ENCODE measurements around the gene ZBTB9.

ZBTB9 gene

DNA sequence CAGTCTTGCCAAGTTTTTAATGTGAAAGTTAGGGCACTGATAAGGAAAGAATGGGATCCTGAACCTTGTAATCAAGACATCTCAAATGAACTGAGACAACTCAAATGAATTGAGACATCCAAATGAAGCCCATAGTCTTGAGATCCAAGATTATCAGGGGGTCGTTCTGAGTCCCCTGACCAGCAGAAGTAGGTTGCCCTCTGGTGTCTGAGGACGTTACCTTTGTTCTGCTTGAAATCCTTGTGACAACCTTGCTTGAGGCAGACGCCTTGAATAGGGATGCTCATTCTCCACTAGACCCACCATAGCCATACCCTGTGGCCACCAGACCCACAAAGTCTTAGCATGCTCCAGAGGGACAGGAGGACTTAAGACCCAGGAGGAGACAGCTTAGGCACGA is 37.7 kb downstream of the ZBTB9 start:
- no peaks in the 10 kb centered on the region for H3K79me2 ChIP-seq (ENCODE audit: insufficient read depth, low read length)
- no peaks in the 10 kb centered on the region for H3K4me1 ChIP-seq (ENCODE audit: insufficient read depth, low read length, severe bottlenecking)
- H3K36me3 ChIP-seq (ENCODE audit: insufficient read depth, low read length) = no peaks in the 10 kb centered on the region
- H3F3A ChIP-seq (ENCODE audit: insufficient read depth, low read length) = no peaks in the 10 kb centered on the region
- H3K27ac ChIP-seq (ENCODE audit: low read depth, low read length, poor library complexity, severe bottlenecking) = no peak overlapping the region
- H4K20me1 ChIP-seq (ENCODE audit: insufficient read depth, low read length) = no peaks in the 10 kb centered on the region
- no peak overlapping the region for H2AFZ ChIP-seq (ENCODE audit: low read length)
- H3K9me3 ChIP-seq (ENCODE audit: low read length) = no peaks in the 10 kb centered on the region
- TF ChIP-seq CTCF (IDR thresholded peaks at IDR 0.05; ENCODE audit: low read length) (peak; percentile 44; the same call in 1 of the 2 replicates), EZH2 (IDR thresholded peaks at IDR 0.05; ENCODE audit: borderline replicate concordance, low read length) (no peak)
- H3K27me3 ChIP-seq (ENCODE audit: insufficient read depth, low read length) = no peaks in the 10 kb centered on the region
- H3K4me2 ChIP-seq (ENCODE audit: low read length) = no peak overlapping the region
- H3K9me2 ChIP-seq (ENCODE audit: low read depth, low read length) = no peaks in the 10 kb centered on the region
- no peak overlapping the region for H3K4me3 ChIP-seq (ENCODE audit: low read depth, low read length, poor library complexity, severe bottlenecking)
- H3K9ac ChIP-seq (ENCODE audit: low read length) = no peak overlapping the region

- Histone ChIP-seq H3K36me3 (ENCODE audit: insufficient read depth, low read length) (no peaks in the 10 kb centered on the region), H3K79me2 (ENCODE audit: insufficient read depth, low read length) (no peaks in the 10 kb centered on the region), H3K27me3 (ENCODE audit: insufficient read depth, low read length) (no peaks in the 10 kb centered on the region), H3F3A (ENCODE audit: insufficient read depth, low read length) (no peaks in the 10 kb centered on the region), H3K4me2 (ENCODE audit: low read length) (no peak overlapping the region), H3K9me3 (ENCODE audit: low read length) (no peaks in the 10 kb centered on the region), H3K4me1 (ENCODE audit: insufficient read depth, low read length, severe bottlenecking) (no peaks in the 10 kb centered on the region), H3K4me3 (ENCODE audit: low read depth, low read length, poor library complexity, severe bottlenecking) (no peak overlapping the region), H3K9me2 (ENCODE audit: low read depth, low read length) (no peaks in the 10 kb centered on the region), H3K27ac (ENCODE audit: low read depth, low read length, poor library complexity, severe bottlenecking) (no peak overlapping the region), H2AFZ (ENCODE audit: low read length) (no peak overlapping the region), H4K20me1 (ENCODE audit: insufficient read depth, low read length) (no peaks in the 10 kb centered on the region), H3K9ac (ENCODE audit: low read length) (no peak overlapping the region)
- TF ChIP-seq EZH2 (IDR thresholded peaks at IDR 0.05; ENCODE audit: borderline replicate concordance, low read length) = no peak
- no peak for TF ChIP-seq CTCF (IDR thresholded peaks at IDR 0.05; ENCODE audit: low read length)
These were observed 42.8 kb downstream of the ZBTB9 start for GRCh38 chr6:33497157-33497556.

DNA sequence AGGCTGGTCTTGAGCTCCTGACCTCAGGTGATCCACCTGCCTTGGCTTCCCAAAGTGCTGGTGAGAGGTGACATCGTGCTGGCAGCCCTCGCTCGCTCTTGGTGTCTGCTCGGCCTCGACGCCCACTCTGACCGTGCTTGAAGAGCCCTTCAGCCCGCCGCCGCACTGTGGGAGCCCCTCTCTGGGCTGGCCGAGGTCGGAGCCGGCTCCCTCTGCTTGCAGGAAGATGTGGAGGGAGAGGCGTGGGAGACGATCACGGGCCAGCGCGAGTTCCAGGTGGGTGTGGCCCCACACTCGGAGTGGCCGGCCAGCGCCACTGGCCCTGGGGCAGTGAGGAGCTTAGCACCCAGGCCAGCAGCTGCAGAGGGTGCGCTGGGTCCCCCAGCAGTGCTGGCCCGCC is 48.1 kb downstream of the ZBTB9 start:
- H3K27me3 ChIP-seq (ENCODE audit: insufficient read depth, low read length) = no peaks in the 10 kb centered on the region; the same call in 1 of the 2 replicates
- no peaks in the 10 kb centered on the region for H3K9me3 ChIP-seq (ENCODE audit: low read length)
- no peaks in the 10 kb centered on the region for H3K36me3 ChIP-seq (ENCODE audit: insufficient read depth, low read length)
- TF ChIP-seq CTCF (IDR thresholded peaks at IDR 0.05; ENCODE audit: low read length) = no peak
- TF ChIP-seq EZH2 (IDR thresholded peaks at IDR 0.05; ENCODE audit: borderline replicate concordance, low read length) = no peak
- H3K4me3 ChIP-seq (ENCODE audit: low read depth, low read length, poor library complexity, severe bottlenecking) = no peak overlapping the region
- no peak overlapping the region for H2AFZ ChIP-seq (ENCODE audit: low read length)
- H3F3A ChIP-seq (ENCODE audit: insufficient read depth, low read length) = no peaks in the 10 kb centered on the region
- no peak overlapping the region for H3K9ac ChIP-seq (ENCODE audit: low read length)
- H3K4me2 ChIP-seq (ENCODE audit: low read length) = no peak overlapping the region
- H3K9me2 ChIP-seq (ENCODE audit: low read depth, low read length) = no peaks in the 10 kb centered on the region
- no peak overlapping the region for H3K27ac ChIP-seq (ENCODE audit: low read depth, low read length, poor library complexity, severe bottlenecking)
- no peaks in the 10 kb centered on the region for H3K79me2 ChIP-seq (ENCODE audit: insufficient read depth, low read length)
- H4K20me1 ChIP-seq (ENCODE audit: insufficient read depth, low read length) = no peaks in the 10 kb centered on the region
- no peaks in the 10 kb centered on the region for H3K4me1 ChIP-seq (ENCODE audit: insufficient read depth, low read length, severe bottlenecking)

All from OCI-LY1 (cell line).